OCI-LY7 (cell line): Measurements from ENCODE around the gene ZNF485. TPM values are rescaled to one million over a fixed set of nuclear protein-coding genes. Genes with fewer than 3 reads are reported as not detected.

Experiments
- BruUV-seq: library from RNA; stranded (reverse); fragments of 400-500 nt; replicated peaks from 2 replicates; lab custom pipeline; 2021; lab: Mats Ljungman, UMichigan
- CTCF ChIA-PET: fragments of 300-600 bp; sonication (Branson Sonifier 250); formaldehyde crosslinking; loops from one replicate; lab custom pipeline; 2022; ENCODE audit warnings: antibody characterized with exemption; ENCODE audit not compliant: unreplicated experiment; lab: Charles Lee
- POLR2A ChIA-PET: fragments of 300-600 bp; sonication (Branson Sonifier 250); formaldehyde crosslinking; loops from one replicate; lab custom pipeline; 2022; ENCODE audit warnings: antibody characterized with exemption; lab: Charles Lee
- DNase-seq: peaks from one replicate; pipeline ENCODE4 v3.0.0-alpha.2; 2015; ENCODE audit warnings: low spot score
- H2AFZ ChIP-seq: fragments of 200-600 bp; sonication (generic), shearing (Covaris generic); 2 replicates; pipeline ENCODE4 v1.6.1; 2014; ENCODE audit warnings: mild to moderate bottlenecking, antibody characterized with exemption, low read length, moderate library complexity
- H3K27ac ChIP-seq: fragments of 200-600 bp; sonication (generic); 2 replicates; pipeline ENCODE4 v1.5.1; 2014; ENCODE audit warnings: mixed run types, low read depth, mild to moderate bottlenecking, moderate library complexity, low read length, inconsistent platforms; ENCODE audit not compliant: poor library complexity, severe bottlenecking
- H3K36me3 ChIP-seq: fragments of 200-600 bp; sonication (generic); 2 replicates; pipeline ENCODE4 v1.6.1; 2014; ENCODE audit warnings: mild to moderate bottlenecking, antibody characterized with exemption, low read length, moderate library complexity, mixed read lengths; ENCODE audit not compliant: insufficient read depth
- H3K4me1 ChIP-seq: fragments of 200-600 bp; sonication (generic); 2 replicates; pipeline ENCODE4 v1.5.1; 2014; ENCODE audit warnings: mild to moderate bottlenecking, low read length; ENCODE audit not compliant: insufficient read depth, poor library complexity, severe bottlenecking
- H3K4me2 ChIP-seq: fragments of 200-600 bp; sonication (generic); 2 replicates; pipeline ENCODE4 v1.6.1; 2014; ENCODE audit warnings: mild to moderate bottlenecking, low read length
- H3K4me3 ChIP-seq: fragments of 200-600 bp; sonication (generic); 2 replicates; pipeline ENCODE4 v1.5.1; 2014; ENCODE audit warnings: mild to moderate bottlenecking, low read depth, low read length; ENCODE audit not compliant: poor library complexity, severe bottlenecking
- H3K79me2 ChIP-seq: fragments of 200-600 bp; sonication (generic); 2 replicates; pipeline ENCODE4 v1.6.1; 2016; ENCODE audit warnings: low read depth, mild to moderate bottlenecking, low read length, moderate library complexity, mixed read lengths; ENCODE audit not compliant: insufficient read depth
- H3K9me2 ChIP-seq: fragments of 200-600 bp; sonication (generic); 2 replicates; pipeline ENCODE4 v1.6.1; 2016; ENCODE audit warnings: mild to moderate bottlenecking, low read length, mixed read lengths; ENCODE audit not compliant: insufficient read depth
- H3K9me3 ChIP-seq: fragments of 200-600 bp; sonication (generic); 2 replicates; pipeline ENCODE4 v1.6.1; 2014; ENCODE audit warnings: mild to moderate bottlenecking, mixed run types, low read length, mixed read lengths
- H4K20me1 ChIP-seq: fragments of 200-600 bp; sonication (generic); 2 replicates; pipeline ENCODE4 v1.6.1; 2014; ENCODE audit warnings: mild to moderate bottlenecking, antibody characterized with exemption, low read length, moderate library complexity, mixed read lengths; ENCODE audit not compliant: insufficient read depth
- CTCF ChIP-seq: fragments of 200-600 bp; sonication (generic); conservative IDR thresholded peaks from 2 replicates; pipeline ENCODE4 v1.5.1; 2014; ENCODE audit warnings: mild to moderate bottlenecking, antibody characterized with exemption, low read length, moderate library complexity, mixed read lengths
- EZH2phosphoT487 ChIP-seq: fragments of 200-600 bp; sonication (generic); IDR thresholded peaks from 2 replicates; pipeline ENCODE4 v1.6.1; 2018; ENCODE audit warnings: low read depth, borderline replicate concordance, mild to moderate bottlenecking, mixed run types, antibody characterized with exemption, low read length, moderate library complexity, mixed read lengths
- intact Hi-C: fragments of 100-400 bp; cut with micrococcal nuclease; formaldehyde crosslinking; loops from one replicate; pipeline ENCODE4 v1.10.0; 2022; ENCODE audit not compliant: unreplicated experiment
- total RNA-seq, 2 experiments: library from RNA; depleted of rRNA in 1 of 2; stranded (reverse); fragments of >200 nt in 1 of 2; shearing (Covaris generic) in 1 of 2; gene quantifications; 2 replicates each; pipeline ENCODE4 v1.2.3, GENCODE V29; 2014 to 2022

Gene ZNF485
- total RNA-seq, 2 experiments from 2014 or later = 7.9 to 9.9 TPM

GRCh38 chr10:43640603-43641002 lies 34.4 kb downstream of the ZNF485 start:
- intact Hi-C loops = no loop called here
- TF ChIP-seq CTCF = no peak
- TF ChIP-seq EZH2phosphoT487 = no peak
- no peaks in the 10 kb centered on the region for H3K9me3 ChIP-seq

GRCh38 chr10:43644252-43644651 lies 38.0 kb downstream of the ZNF485 start:
- Histone ChIP-seq H2AFZ (no peak overlapping the region), H3K4me3 (no peak overlapping the region), H3K9me3 (no peaks in the 10 kb centered on the region), H3K36me3 (no peaks in the 10 kb centered on the region), H3K9me2 (no peaks in the 10 kb centered on the region), H3K4me2 (no peak overlapping the region), H4K20me1 (no peaks in the 10 kb centered on the region), H3K79me2 (no peaks in the 10 kb centered on the region), H3K27ac (no peak overlapping the region), H3K4me1 (no peaks in the 10 kb centered on the region)
- DNase-seq = no peak
- TF ChIP-seq EZH2phosphoT487 (no peak), CTCF (no peak)
- CTCF ChIA-PET = no interaction called here
- intact Hi-C loops = no loop called here
- BruUV-seq = no TSS peak
- POLR2A ChIA-PET = no interaction called here

More at GRCh38 chr10:43640603-43641002, 34.4 kb downstream of the ZNF485 start:
- Histone ChIP-seq H3K36me3 (no peaks in the 10 kb centered on the region), H3K27ac (no peak overlapping the region), H3K79me2 (no peaks in the 10 kb centered on the region), H3K9me2 (no peaks in the 10 kb centered on the region), H4K20me1 (no peaks in the 10 kb centered on the region), H3K4me3 (no peak overlapping the region), H3K4me1 (no peaks in the 10 kb centered on the region), H2AFZ (no peak overlapping the region), H3K4me2 (no peak overlapping the region)
- POLR2A ChIA-PET = interaction anchor here (1.1 kb wide), 1 partner anchor 13 kb away, joined by 6 read pairs; no protein-coding TSS in a partner anchor
- CTCF ChIA-PET = no interaction called here
- no TSS peak for BruUV-seq
- DNase-seq = no peak

- Histone ChIP-seq H3K27ac (no peak overlapping the region), H3K4me3 (no peak overlapping the region), H3K9me3 (no peaks in the 10 kb centered on the region), H2AFZ (no peak overlapping the region), H3K4me2 (no peak overlapping the region), H3K36me3 (no peaks in the 10 kb centered on the region), H3K4me1 (no peaks in the 10 kb centered on the region), H4K20me1 (no peaks in the 10 kb centered on the region), H3K9me2 (no peaks in the 10 kb centered on the region), H3K79me2 (no peaks in the 10 kb centered on the region)
- CTCF ChIA-PET = no interaction called here
- no peak for TF ChIP-seq CTCF
- TF ChIP-seq EZH2phosphoT487 = no peak
- POLR2A ChIA-PET = no interaction called here
- no peak for DNase-seq
- no TSS peak for BruUV-seq
- intact Hi-C loops = no loop called here
These were observed 39.6 kb downstream of the ZNF485 start for GRCh38 chr10:43645866-43646265.
